HG03558 (cell line): ENCODE data around the gene NTRK2.

ENCODE experiments used
- ATAC-seq: cut with Tn5 transposase; IDR thresholded peaks from one replicate; pipeline ENCODE4 v1.9.1; 2021; ENCODE audit warnings: moderate number of reproducible peaks; ENCODE audit not compliant: unreplicated experiment; ENCODE audit errors: extremely low read depth

The NTRK2 gene

DNA sequence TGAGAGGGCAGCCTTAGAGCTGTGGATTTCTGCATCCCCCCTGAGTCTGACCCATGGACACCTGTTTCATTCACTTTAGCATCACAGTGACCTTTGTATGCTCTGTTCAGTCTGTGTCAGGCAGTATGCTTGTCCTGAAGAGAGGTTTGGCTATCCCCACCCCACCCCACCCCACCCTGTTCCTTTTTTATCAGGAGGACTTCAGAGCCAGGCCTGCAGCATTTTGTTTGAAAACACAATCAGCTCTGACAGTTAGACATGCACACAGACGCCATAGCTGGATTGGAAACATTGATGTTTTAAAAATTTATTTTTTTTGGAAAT, 142.2 kb downstream of the NTRK2 start:
- no peak for ATAC-seq

DNA sequence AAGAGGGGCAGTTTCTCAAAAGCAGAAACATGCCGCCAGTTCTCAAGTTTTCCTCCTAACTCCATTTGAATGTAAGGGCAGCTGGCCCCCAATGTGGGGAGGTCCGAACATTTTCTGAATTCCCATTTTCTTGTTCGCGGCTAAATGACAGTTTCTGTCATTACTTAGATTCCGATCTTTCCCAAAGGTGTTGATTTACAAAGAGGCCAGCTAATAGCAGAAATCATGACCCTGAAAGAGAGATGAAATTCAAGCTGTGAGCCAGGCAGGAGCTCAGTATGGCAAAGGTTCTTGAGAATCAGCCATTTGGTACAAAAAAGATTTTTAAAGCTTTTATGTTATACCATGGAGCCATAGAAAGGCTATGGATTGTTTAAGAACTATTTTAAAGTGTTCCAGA, 142.8 kb downstream of the NTRK2 start:
- no peak for ATAC-seq

DNA sequence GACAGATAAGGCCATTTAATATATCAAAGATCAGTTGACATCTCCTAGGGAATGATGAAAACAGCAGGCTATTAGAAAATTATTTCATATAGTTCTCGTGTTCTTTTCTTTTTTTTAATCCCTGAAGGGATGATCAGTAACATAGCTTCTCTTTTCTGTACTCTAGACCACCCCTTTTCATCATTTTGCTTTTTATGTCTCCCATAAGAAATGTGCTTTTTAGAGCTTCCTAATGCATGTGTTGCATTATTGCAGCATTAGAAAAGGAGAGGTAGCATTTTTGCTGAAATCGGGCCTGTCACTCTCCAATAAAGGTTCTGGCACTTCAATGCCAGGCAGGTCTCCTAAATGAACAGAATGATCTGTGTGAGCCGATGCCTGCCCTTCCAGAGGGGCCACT, 143.3 kb downstream of the NTRK2 start:
- ATAC-seq, result no peak

DNA sequence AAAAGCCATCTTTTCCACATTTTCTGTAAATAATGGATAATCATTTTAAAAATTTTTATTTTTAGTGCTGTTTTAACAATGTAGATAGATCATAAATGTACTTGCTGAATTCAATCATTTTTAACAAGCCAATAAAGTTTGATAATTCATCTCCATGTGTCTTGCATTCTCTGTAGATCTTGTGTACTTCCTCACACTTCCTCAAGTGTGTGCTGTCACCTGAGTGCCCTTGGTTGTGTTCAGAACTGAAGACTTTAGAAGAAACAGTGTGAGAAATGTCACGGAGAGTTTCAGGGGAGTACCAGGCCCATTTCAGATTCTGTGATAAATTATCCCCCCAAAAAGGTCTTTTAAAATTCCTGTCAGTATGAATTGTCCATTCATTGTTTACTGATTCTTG, 146.0 kb downstream of the NTRK2 start:
- ATAC-seq, result no peak

DNA sequence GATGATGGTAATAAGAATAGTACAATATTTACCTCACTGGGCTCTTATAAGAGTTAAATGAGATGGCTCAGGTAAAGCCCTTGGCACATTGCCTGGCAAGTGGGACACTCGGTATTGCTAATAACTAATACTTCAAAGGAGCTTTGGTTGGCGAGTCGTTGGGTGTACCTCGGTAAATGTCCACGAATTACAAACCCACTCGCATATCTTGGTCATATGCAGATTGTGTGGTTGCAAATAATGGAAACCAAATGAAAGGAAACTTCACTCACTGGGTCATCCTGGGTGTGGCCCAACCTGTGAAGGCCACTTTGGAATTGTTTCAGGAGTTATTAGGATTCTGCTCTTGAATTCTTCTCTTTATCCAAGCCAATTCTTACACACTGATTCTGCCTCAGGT, 147.5 kb downstream of the NTRK2 start:
- no peak for ATAC-seq

DNA sequence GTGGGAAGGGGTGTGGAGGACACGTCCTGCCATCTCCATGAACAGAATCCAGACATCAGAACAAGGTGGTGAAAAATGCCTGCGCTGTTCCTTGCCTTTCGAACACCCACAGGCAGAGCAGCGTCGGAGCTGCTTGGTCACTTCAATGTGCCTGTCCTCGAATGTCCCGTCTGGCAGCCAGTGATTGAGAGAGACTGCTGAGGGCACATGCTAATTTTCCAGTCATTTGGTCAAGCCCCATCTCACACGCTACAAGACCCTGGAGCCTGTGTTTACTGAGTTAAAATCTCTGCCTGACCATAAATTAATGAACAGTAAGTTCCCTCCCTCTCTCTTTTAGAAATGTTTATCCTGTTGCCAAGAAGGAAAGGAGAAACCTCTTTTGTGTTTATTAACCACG, 149.3 kb downstream of the NTRK2 start:
- ATAC-seq, result no peak

DNA sequence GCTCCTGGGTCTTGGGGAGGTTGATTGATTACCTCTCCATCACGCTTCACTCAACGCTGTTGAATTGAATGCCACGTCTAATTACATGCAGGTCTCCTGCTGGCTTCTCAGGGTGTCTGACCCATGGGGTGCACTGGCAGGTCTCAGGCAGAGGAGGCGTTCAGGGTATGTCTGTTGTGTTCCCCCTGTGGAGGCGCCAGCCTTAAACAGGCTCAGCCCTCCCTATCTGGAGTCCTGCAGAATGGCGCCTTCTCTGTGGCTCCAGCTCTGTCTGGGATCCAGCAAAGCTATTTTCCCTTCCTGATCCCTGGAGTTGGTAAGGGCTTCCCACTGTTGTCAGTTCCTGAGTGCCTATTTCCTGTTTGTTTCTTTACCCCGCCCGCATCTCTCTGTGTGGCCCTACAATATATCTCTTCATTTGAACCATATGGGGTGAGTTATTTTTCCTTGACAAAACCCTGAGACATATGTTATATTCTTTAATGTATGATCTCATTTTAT, 150.0 kb downstream of the NTRK2 start:
- ATAC-seq, result no peak

DNA sequence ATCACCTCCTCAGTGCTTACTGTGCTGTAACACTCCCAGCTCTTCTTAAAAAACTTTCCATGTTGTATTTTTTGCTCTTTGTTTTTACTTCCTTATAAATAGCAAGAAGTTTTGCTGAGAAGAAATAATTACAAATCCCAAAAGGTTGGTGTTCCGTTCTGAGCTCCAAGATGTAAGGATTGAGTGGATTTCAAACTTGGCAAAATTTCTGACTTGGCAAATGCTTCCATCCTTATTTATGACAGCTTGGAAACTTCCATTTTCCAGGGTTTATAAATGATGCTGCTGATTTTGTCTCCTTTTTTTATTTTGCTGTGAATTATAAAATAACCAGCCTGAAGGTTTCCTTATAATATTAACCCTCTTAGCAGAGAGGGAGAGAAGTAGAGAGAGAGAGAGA, 151.9 kb downstream of the NTRK2 start:
- no peak for ATAC-seq

DNA sequence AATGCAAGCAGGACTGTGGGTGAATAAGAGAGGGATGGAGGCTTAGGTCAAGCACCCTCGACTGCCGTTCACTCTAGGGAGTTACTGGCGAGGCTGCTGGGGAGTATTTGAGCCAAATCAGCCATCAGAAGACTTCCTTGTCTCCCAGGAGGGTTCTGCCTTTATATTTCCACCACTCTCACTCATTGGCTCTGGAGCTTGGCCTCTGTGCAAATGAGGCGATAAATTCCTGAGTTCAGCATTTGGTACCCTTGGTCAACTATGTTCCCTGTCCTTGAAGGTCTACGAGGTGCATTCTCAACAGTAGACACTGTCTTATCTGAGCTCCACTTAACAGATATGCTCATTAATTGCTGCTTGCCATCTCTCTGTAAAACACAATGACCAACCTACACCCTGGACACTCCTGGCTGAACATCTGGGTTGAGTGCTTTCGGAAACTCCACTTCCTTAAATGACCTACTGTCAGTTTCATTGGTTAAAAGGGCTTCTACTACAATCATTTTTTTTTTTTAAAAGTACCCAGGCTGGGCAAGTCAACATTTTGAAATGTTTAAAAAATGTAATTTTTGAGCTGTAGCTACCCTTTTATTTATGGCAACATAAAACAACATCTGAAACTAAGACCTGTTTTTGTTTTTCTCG, 153.2 kb downstream of the NTRK2 start:
- no peak for ATAC-seq

DNA sequence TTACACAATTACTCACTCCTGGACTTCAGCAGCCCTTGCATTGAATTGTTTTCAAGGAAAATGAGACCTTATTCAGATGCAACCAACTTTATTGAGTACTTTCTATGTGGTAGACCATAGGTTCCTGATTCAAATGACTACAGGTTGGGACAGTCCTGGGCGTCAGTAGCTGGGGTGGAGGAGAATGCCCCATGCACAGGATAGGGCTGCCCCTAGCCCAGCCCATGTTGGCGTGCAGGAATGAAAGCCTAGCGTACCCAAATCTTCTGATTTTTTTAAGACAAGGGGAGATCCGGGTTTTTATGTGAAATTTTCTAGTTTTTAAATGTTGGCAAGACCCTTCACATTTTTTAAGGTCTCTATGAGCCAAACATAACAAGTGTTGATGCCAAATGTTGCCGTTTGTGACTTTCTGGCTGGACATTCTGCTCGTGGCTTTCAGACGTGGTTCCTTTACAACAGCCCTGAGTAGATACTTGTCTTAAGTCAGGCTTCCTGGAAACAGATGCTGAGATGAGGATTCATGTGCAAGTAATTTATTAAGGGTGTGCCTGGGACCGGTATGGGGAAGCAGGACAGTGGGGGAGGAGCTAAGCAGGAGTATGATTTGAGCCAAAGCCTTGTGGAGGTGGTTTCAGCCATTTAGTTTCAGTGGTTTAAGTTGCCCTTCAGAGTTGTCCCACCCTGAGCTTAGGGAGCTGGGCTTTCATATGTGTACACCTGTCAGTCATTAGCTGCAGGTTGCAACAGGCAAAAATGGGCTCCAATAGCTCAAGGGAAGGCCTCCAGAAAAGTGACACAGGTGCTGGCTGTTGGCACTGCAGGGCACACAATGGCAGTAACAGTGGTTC, 154.1 kb downstream of the NTRK2 start:
- ATAC-seq, result peak; percentile 46

DNA sequence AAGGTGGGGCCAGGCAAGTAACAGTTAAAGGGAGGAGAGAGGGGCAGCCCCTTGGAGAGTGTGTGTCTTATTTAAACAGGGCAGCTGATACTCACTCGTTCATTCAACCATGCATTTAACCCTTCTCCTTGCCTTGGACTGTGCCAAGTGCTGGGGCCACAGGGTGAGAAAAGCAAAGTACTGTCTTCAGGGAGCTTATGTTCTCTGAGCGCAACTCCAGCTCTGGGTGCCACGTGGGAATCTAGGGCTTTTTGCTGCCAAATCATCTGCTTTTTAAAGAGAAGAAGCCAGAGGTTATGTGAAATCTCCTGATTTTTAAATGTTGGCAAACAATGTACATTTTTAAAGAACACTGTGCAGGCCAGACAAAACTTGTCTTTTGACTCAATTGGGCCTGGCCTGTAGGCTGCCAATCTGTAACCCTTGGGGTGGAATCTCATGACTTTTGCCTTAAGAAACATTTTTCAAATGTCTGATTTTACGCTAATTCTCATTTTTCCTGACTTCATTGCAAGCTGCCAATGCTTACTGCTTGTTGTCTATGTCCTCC, 157.8 kb downstream of the NTRK2 start:
- ATAC-seq, result no peak

DNA sequence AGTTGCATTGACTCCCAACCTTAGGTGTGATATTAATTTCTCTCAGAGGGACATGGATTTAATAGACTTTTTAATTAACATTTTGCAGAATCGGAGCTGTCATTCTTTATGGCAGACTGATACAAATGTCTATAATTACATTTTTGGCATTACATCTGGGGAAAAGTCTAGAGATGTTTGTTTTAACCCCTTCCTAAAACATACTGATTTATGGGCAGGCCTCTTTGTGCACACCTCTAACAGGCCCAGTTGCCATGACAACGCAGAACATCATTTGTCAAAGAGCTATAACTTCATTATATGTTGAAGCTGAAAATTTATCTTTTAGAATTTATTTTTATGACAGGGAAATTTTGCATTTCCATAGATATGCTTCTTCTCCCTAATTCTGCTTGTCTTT, 158.5 kb downstream of the NTRK2 start:
- ATAC-seq, result no peak

DNA sequence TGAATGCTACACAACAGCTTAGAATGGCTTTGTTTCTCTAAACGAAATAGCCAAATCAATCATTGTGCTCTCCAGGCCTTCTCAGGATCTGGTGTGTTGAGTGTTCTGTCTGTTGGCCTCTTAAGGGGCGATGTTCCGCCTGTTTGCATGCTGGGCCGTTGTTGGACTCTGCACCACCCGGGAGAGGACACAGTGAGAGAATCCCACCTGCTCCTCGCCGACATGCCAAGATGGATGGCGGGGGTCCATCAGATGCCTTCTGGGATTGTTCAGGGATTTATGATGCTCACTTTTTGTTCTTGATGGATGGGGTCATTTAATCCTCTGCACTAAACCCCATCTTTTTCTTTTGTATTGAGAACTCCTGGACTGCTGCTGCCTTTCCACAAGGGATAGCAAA, 159.9 kb downstream of the NTRK2 start:
- no peak for ATAC-seq

DNA sequence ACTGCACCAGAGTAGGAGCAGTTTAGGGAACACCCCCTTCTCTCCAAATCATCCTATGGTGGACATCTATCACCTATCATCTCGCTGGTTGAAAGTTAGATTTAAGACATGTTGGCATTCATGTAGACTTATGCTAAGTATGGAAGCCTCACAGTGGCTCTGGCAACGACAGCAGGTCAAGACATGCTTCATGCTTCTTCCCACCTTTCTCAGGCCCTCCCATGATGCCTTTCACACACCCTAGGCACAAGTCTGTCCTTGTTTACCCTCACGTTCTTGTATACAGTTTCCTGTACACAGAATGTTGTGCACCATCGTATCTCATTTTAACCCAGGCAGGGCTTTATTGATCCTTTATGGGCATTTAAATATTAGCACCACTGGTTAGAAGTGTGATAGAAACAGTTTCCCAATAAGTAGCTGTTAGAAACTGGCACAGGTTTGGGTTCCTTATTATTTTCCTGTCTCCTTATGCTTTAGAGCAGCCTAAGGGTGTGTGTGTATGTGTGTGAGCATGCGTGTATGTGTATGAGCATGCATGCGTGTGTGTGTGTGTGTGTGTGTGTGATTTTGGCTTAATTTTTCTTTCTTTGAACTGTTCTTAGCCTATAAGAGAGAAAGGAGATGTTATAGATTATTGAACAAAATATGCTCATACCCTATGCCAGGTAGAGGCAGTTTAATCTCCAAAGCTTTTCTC, 160.6 kb downstream of the NTRK2 start:
- no peak for ATAC-seq

DNA sequence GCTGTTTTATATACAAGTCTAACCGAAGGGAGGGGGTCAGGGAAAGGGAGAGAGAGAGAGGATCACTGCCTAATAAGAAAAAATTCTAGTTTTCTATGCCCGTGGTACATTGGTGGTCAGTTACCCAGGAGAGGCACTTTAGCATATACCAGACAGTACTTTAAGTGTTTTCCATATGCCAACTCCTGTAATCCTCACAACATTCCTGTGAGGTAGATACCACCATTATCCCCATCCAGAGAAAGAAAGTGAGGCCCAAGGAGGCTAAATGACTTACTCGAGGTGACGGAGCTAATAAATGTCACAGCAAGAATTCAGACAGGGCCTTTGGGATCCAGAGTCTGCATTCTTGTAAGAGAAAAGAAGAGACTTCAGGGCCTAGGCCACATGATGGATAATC, 161.8 kb downstream of the NTRK2 start:
- ATAC-seq, result no peak

DNA sequence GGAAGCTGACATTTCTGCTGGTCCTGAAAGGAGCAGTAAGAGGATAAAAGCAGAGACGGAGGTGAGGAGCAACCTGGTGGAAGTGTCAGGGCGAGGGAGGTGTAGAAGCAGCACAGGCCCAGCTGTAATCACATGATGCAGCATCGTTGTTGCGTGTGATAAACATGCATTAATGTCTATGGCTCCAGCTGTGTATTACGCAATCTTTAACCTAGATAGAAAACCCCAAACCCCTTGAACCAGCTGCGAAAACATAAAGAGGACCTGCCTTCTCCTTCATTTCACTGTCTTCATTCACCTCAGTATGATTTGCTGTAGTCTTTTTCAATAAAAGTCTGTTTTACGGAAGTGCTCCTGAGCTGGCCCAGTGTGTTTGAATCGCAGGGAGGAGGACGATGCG, 162.9 kb downstream of the NTRK2 start:
- no peak for ATAC-seq

DNA sequence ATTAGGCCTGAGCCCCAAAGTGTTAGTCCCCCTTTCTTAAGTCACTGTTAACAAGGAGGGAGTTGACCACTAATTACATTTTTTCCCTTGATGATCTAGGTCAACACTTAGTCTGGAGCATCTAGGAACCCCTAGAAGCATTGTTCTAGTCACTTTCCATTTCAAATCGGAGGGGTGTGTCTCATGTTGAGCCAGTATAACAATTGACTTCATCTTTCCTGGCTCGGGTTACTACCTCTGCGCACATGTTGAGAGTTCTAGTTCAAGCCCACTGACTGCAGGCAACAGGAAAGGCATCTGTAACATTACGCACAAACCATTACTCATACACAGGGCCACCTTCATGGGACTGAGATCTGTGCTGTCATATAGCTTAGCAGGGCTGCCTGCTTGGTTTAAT, 164.9 kb downstream of the NTRK2 start:
- no peak for ATAC-seq

DNA sequence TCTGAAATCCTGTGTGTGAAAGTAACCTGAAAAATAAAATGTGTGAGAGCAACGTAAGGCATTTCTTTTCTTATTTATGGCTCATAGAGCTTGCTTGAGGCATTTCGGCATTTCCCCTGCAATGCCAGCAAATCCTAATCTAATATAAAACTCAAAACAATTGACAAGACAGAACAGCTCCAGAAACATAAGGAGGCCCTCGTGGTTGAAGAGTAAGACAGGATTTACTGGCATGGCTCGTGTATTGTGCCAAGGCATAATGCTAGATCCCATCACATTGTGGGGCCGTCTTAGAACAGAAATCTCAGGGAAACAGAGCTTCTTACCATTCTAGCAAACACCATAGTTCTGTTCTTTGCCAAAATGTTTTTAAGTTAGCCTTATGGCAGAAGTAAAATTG, 166.2 kb downstream of the NTRK2 start:
- no peak for ATAC-seq

DNA sequence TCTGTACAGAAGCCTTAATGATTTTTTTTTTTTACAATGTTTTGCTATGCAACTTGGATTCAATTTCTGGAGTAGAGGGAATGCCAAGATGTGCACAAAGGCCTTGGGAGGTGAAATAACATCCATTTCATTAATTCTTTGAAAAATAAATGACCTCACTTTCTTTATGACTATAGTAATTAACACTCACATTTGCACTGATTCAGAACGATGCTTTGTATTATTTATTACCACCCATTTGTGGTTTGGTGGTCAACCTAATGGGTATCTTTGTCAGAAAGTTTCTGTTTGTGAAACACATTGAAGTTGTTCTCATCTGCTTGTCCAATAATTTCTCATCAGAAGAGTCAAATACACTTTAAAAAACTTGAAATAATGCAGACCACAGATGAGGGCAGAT, 169.3 kb downstream of the NTRK2 start:
- ATAC-seq, result no peak

DNA sequence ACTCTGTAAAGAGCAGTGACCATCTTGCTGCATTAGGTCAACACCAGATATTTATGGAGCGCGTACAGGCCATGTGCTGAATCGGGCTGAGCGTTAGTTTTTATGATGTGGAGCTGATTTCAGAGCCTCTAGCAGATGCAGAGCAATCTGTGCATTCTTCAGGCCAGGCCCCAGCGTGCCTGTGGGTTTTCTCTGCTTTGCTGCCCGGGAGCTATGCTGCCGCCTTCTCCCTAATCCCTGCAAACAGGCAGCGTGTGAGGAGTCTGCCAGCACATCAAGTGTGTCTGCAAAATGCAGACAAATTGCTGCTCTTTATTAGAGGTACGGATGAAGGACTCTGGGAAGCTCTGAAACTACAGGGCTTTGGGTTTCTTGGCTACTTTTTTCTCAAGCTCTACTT, 170.0 kb downstream of the NTRK2 start:
- ATAC-seq, result no peak

DNA sequence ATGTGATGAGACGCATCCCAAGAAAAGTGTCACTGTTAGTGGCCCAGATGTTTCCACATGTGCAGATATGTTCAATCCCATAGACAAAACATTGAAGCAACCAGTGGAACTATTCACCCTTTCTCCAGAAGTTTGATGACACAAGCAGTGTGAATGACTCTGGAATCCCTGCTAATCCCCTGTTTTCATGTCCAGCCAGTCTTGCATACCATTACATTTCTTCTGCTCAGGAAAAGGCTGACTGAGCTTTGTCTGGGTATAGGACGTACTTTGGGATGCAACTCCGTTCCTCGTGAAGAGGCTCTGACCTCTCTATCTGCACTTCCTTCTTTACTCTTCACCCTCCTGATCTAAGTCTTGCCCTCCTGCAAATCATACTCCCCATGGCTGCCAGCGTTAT, 172.4 kb downstream of the NTRK2 start:
- no peak for ATAC-seq
